Subcutaneous adipose tissue (tissue), 4 donors: ENCODE results near the gene LLGL1. TPM values are rescaled to one million over a fixed set of nuclear protein-coding genes. Genes with fewer than 3 reads are reported as not detected.

Experiments used
- CTCF ChIP-seq: fragments of 450-650 bp; IDR thresholded peaks from one replicate; pipeline ENCODE4 v1.5.1; 2016; ENCODE audit warnings: low read depth, mild to moderate bottlenecking, control low read depth, antibody characterized with exemption, moderate library complexity
- total RNA-seq, 4 donors: library from RNA; depleted of rRNA; stranded (reverse); fragments of >200 nt; gene quantifications; one replicate each; pipeline ENCODE4 v1.1.0, GENCODE V29; 2016

Gene LLGL1
- total RNA-seq, 4 donors from 2014 or later: 4.2 to 17.7 (median 13.6) TPM

GRCh38 chr17:18194804-18195203 lies 30.6 kb upstream of the LLGL1 start:
- no peak for TF ChIP-seq CTCF

- no peak for TF ChIP-seq CTCF
Observed at GRCh38 chr17:18195246-18195645, 30.2 kb upstream of the LLGL1 start.

- TF ChIP-seq CTCF: no peak
Observed at GRCh38 chr17:18197535-18198194, 27.8 kb upstream of the LLGL1 start.

GRCh38 chr17:18198530-18198929 lies 26.9 kb upstream of the LLGL1 start:
- no peak for TF ChIP-seq CTCF

- no peak for TF ChIP-seq CTCF
Observed at GRCh38 chr17:18201108-18201507, 24.3 kb upstream of the LLGL1 start.

- TF ChIP-seq CTCF: no peak
Observed at GRCh38 chr17:18203308-18203707, 22.1 kb upstream of the LLGL1 start.

GRCh38 chr17:18205861-18206260 lies 19.6 kb upstream of the LLGL1 start:
- TF ChIP-seq CTCF: no peak
